ENCODE measurements around the gene TGFB1.

DNA sequence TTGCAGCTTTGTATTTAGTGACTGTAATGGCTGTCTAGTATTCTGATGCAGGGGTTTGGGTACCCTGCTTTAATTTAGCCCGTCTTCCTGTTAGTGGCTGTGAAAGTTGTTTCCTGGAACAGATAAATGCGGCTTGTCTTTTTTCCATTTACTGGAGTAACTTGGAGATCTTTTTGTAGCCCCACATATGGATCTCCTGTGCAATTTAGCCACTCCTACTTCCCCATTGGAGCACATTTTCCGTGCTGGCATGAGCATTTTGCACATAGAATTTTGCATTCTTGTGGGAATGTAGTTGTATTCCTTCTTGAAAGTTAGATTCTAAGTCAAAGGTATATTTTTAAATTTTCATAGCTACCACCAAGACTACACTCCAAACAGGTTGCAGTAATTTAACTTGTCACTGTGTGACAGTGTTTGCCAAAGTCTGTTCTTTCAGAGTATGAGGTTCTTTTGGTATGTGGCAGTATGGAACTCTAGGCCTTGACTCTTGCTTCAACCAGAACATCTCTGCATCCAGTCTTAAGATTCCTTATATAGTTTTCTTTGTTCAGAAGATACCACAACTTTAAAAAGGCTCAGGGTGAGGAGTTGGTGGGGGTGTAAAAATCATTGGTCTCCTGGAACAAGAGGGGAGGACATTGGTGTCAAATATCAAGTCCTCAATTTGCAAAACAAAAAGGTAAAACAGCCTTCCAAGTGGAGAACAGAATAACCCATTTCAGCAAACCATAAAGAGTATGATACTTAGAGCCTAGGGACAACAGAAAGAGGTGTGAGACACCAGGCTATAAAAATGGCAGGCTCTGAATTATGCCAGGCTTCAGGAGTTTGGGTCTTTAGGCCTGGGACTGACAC is 64.8 kb downstream of the TGFB1 start:
- TF ChIP-seq CTCF (IDR thresholded peaks at IDR 0.05) (no peak), RXRA (IDR thresholded peaks at IDR 0.05; ENCODE audit: borderline replicate concordance, low read depth) (no peak), REST (IDR thresholded peaks at IDR 0.05; ENCODE audit: low read depth, low read length) (no peak), MAX (IDR thresholded peaks at IDR 0.05; ENCODE audit: low read depth) (no peak), EZH2phosphoT487 (IDR thresholded peaks at IDR 0.05; ENCODE audit: borderline replicate concordance, low read depth) (no peak), SMC3 (IDR thresholded peaks at IDR 0.05; ENCODE audit: low read depth, low read length) (no peak), FOXJ3 (CRISPR knock-in tag; IDR thresholded peaks at IDR 0.05) (no peak), CHD2 (IDR thresholded peaks at IDR 0.05; ENCODE audit: low read length, partially characterized antibody) (no peak), EP300 (IDR thresholded peaks at IDR 0.05; ENCODE audit: borderline replicate concordance in 1 of 2, low read depth in 1 of 2, low read length in 1 of 2) (no peak), RAD21 (IDR thresholded peaks at IDR 0.05; ENCODE audit: low read length) (no peak)

Data from SK-N-SH (cell line).